Measurements from ENCODE around the gene SGCD. TPM values are rescaled to one million over a fixed set of nuclear protein-coding genes. Genes with fewer than 3 reads are reported as not detected.

Gene SGCD
- total and polyA plus RNA-seq, 9 of the 15 experiments (the other 6 are each of a cell fraction or from before 2014, with no cell fraction given): not detected

GRCh38 chr5:156331181-156331580 lies 4.2 kb downstream of the SGCD start (continued):
- TF ChIP-seq REST (IDR thresholded peaks at IDR 0.05; ENCODE audit: borderline replicate concordance) (no peak), REST (CRISPR knock-in tag; IDR thresholded peaks at IDR 0.05; ENCODE audit: low read depth) (no peak), ZNF174 (CRISPR knock-in tag; IDR thresholded peaks at IDR 0.05) (no peak), SPI1 (IDR thresholded peaks at IDR 0.05; ENCODE audit: borderline replicate concordance, low read depth, low read length) (no peak), ZNF407 (IDR thresholded peaks at IDR 0.05; ENCODE audit: low read depth) (no peak), STAT6 (CRISPR knock-in tag; IDR thresholded peaks at IDR 0.05) (no peak), POLR2B (IDR thresholded peaks at IDR 0.05; ENCODE audit: low read depth, partially characterized antibody) (no peak)
